Measurements from ENCODE around the gene PUS1. TPM values are rescaled to one million over a fixed set of nuclear protein-coding genes. Genes with fewer than 3 reads are reported as not detected.
"Not testable (repeated sequence)": the region's sequence is repeated elsewhere in the genome, so short reads cannot be mapped to it uniquely, and the experiment has no call there.

The PUS1 gene
- total RNA-seq, 1 donor from 2014 or later, result 19.9 TPM

DNA sequence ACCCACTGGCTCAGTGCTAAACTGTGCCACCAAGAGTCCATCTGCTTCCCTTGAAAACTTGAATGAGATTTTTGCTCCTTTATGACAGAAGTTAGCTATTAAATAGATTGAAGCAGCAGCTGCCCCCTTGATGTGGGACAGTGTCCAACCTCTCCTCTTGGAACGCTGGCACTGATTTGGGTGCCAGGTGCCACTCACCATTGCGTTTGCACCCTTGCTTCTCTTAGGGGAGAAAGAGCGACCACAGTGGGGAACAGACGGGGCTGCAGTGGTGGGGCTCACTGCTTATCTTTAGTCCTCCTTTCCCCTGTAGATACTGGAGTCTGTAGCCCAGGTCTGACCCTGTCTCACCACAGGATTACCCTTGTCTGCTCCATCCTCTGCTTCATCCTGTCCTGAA lies 30.0 kb downstream of the PUS1 start:
- H3K36me3 ChIP-seq, result peaks cover 14% of the 10 kb centered on the region
- no peak overlapping the region for H3K27ac ChIP-seq
- H3K4me3 ChIP-seq, result no peak overlapping the region
- no peak for ATAC-seq
- H3K9me3 ChIP-seq, result no peaks in the 10 kb centered on the region
- H3K4me1 ChIP-seq, result peaks cover 28% of the 10 kb centered on the region
- TF ChIP-seq, protein P1, sequence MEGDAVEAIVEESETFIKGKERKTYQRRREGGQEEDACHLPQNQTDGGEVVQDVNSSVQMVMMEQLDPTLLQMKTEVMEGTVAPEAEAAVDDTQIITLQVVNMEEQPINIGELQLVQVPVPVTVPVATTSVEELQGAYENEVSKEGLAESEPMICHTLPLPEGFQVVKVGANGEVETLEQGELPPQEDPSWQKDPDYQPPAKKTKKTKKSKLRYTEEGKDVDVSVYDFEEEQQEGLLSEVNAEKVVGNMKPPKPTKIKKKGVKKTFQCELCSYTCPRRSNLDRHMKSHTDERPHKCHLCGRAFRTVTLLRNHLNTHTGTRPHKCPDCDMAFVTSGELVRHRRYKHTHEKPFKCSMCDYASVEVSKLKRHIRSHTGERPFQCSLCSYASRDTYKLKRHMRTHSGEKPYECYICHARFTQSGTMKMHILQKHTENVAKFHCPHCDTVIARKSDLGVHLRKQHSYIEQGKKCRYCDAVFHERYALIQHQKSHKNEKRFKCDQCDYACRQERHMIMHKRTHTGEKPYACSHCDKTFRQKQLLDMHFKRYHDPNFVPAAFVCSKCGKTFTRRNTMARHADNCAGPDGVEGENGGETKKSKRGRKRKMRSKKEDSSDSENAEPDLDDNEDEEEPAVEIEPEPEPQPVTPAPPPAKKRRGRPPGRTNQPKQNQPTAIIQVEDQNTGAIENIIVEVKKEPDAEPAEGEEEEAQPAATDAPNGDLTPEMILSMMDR (IDR thresholded peaks at IDR 0.05), result no peak
- no peaks in the 10 kb centered on the region for H3K27me3 ChIP-seq
- intact Hi-C loops (cut with DNase I), result no loop called here
- DNase-seq, result no peak

GRCh38 chr12:131959641-131960589 lies 30.8 kb downstream of the PUS1 start:
- H3K36me3 ChIP-seq, result peaks cover 14% of the 10 kb centered on the region
- H3K27ac ChIP-seq, result no peak overlapping the region
- intact Hi-C loops (cut with DNase I), result no loop called here
- H3K9me3 ChIP-seq, result no peaks in the 10 kb centered on the region
- TF ChIP-seq, protein P1 (IDR thresholded peaks at IDR 0.05), result no peak
- no peak for DNase-seq
- H3K27me3 ChIP-seq, result no peaks in the 10 kb centered on the region
- H3K4me1 ChIP-seq, result peaks cover 28% of the 10 kb centered on the region
- ATAC-seq, result no peak
- no peak overlapping the region for H3K4me3 ChIP-seq

- ATAC-seq; DNase-seq; H3K9me3 ChIP-seq; H3K27me3 ChIP-seq; H3K27ac ChIP-seq; intact Hi-C loops (cut with DNase I); H3K4me3 ChIP-seq: not testable (repeated sequence)
- H3K36me3 ChIP-seq, result peaks cover 14% of the 10 kb centered on the region
- H3K4me1 ChIP-seq, result peaks cover 28% of the 10 kb centered on the region
Measured at GRCh38 chr12:131960590-131961325, 31.7 kb downstream of the PUS1 start.

GRCh38 chr12:131961328-131961727 lies 32.3 kb downstream of the PUS1 start:
- Histone ChIP-seq H3K4me1 (peaks cover 23% of the 10 kb centered on the region), H3K36me3 (peaks cover 14% of the 10 kb centered on the region)
- H3K9me3 ChIP-seq; ATAC-seq; DNase-seq; intact Hi-C loops (cut with DNase I); H3K27me3 ChIP-seq; H3K4me3 ChIP-seq; H3K27ac ChIP-seq: not testable (repeated sequence)

DNA sequence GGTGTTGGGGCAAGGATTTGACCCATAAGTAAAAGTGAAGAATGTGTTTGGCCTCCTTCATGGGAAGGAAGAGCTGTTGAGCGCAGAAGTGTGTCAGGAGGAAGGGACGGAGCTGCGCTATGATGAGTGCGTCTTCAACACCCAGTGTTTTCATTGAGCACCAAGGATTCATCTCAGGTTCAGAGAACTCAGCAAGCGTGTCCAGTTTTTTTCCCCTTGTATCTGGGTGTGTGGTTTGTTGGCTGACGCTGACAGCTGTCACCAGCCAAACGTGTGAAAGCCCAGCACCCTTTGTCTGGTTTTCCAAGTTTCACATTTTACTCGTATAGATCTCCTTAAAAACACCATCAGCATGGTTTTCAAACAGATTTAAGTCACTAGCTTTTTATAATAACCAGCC lies 33.0 kb downstream of the PUS1 start:
- no peak overlapping the region for H3K4me3 ChIP-seq
- ATAC-seq (no peak), DNase-seq (no peak)
- H3K27ac ChIP-seq, result no peak overlapping the region
- H3K9me3 ChIP-seq, result no peaks in the 10 kb centered on the region
- intact Hi-C loops (cut with DNase I), result no loop called here
- H3K4me1 ChIP-seq, result peaks cover 21% of the 10 kb centered on the region
- TF ChIP-seq, protein P1 (IDR thresholded peaks at IDR 0.05), result no peak
- peaks cover 14% of the 10 kb centered on the region for H3K36me3 ChIP-seq
- H3K27me3 ChIP-seq, result no peaks in the 10 kb centered on the region

DNA sequence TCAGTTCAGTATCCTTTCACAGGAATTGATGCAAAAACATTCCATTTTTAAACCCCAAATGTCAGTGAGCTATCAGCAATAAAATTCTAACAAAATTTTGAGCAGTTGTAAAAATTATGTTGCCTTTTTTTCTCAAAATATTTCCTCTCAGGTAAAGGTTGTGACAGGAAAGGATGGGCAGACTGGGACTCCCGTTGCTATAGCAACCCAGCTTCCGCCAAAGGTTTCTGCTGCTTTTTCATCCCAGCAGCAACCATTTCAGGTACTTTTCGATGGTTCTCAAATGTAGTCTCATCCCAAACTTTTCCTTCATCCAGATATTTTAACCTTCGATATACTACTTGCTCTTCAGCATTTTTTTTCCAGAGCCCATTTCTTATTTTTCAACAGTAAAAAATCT lies 34.3 kb downstream of the PUS1 start:
- Histone ChIP-seq H3K27me3 (no peaks in the 10 kb centered on the region), H3K4me3 (no peak overlapping the region), H3K36me3 (peaks cover 14% of the 10 kb centered on the region), H3K27ac (no peak overlapping the region), H3K9me3 (no peaks in the 10 kb centered on the region), H3K4me1 (peaks cover 10% of the 10 kb centered on the region)
- intact Hi-C loops (cut with DNase I), result no loop called here
- TF ChIP-seq, protein P1 (IDR thresholded peaks at IDR 0.05), result no peak
- ATAC-seq, result no peak
- no peak for DNase-seq
